Measurements from ENCODE around the gene SLC1A2.

Gene SLC1A2

DNA sequence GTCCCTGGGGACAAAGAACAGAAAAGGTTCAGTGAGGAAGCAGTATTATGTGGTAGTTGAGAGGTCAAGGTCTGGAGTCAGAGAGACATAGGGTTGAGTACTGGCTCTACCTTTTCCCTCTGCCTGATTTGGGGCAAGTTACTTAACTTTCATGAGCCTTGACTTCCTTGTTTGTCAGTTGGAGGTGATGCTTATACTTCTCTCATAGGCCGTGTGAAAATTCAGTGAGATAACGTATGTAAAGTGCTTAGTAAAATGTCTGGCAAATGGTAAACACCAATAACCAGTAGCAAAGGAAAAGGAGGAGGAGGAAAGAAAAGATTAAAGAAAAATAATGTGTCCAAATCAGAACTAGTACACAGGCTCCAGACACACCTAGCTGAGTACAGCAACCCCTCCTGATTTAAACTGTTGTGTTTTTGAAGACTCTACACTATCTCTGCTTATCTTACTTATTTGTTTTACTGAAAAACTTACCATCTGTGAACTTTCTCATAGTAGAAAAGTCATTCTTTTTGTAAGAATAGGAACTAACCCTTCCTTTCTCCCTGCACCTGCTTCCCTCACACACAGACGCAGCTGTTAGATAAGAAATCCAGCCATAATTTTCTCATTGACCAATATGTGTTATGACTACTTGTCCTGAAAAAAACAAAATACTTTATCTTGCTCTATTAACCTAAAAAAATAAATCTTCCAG is 153.5 kb downstream of the SLC1A2 start:
- Histone ChIP-seq H3K4me3 (ENCODE audit: low read depth, low read length) (no peak overlapping the region), H3K9ac (ENCODE audit: low read depth, low read length) (no peak overlapping the region), H3K36me3 (ENCODE audit: control insufficient read depth, insufficient read depth, low read length) (no peaks in the 10 kb centered on the region), H3K4me1 (ENCODE audit: control insufficient read depth, insufficient read depth, low read length) (no peaks in the 10 kb centered on the region), H3K27me3 (ENCODE audit: control insufficient read depth, insufficient read depth, low read length) (no peaks in the 10 kb centered on the region), H3K9me3 (ENCODE audit: control insufficient read depth, insufficient read depth, low read length) (no peaks in the 10 kb centered on the region)

DNA sequence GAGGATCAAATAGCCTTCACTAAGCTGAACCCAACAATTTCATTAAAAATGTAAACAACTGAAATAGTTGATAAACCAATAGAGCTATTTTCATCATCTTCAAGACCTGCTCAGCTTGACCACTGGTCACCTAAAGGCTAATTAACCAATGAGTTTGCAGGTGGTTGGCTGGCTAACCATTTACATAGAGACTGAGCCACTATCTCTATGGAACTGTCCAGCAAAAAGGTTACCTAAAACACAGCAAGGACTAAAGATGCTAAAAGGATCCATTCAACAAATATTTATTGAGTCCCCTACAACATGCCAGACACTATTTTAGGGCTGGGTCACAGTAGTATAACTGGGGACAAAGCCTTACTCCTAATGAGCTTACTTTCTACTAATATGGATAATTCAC is 156.6 kb downstream of the SLC1A2 start:
- Histone ChIP-seq H3K4me3 (ENCODE audit: low read depth, low read length) (no peak overlapping the region), H3K9ac (ENCODE audit: low read depth, low read length) (no peak overlapping the region), H3K9me3 (ENCODE audit: control insufficient read depth, insufficient read depth, low read length) (no peaks in the 10 kb centered on the region), H3K36me3 (ENCODE audit: control insufficient read depth, insufficient read depth, low read length) (no peaks in the 10 kb centered on the region), H3K27me3 (ENCODE audit: control insufficient read depth, insufficient read depth, low read length) (no peaks in the 10 kb centered on the region), H3K4me1 (ENCODE audit: control insufficient read depth, insufficient read depth, low read length) (no peaks in the 10 kb centered on the region)

DNA sequence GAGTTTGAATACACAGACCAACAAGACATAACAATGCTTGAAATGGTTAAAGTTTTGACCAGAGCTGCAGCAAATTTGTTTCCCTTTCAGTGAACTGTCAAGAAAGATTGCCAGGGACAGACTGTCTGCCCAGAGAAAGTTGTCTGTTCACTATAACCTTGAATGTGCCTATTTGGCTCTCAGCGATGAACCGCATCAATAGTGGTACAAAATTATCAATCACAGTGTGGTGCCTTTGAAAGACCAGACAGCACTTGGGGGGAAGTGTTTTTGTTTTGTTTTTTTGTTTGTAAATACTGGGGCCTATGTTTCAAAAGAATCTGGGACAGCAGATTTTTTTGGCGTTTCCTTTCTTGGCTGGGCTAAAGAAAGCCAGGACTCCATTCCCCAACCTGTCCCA is 157.3 kb downstream of the SLC1A2 start:
- no peak overlapping the region for H3K9ac ChIP-seq (ENCODE audit: low read depth, low read length)
- no peaks in the 10 kb centered on the region for H3K36me3 ChIP-seq (ENCODE audit: control insufficient read depth, insufficient read depth, low read length)
- no peaks in the 10 kb centered on the region for H3K27me3 ChIP-seq (ENCODE audit: control insufficient read depth, insufficient read depth, low read length)
- no peaks in the 10 kb centered on the region for H3K9me3 ChIP-seq (ENCODE audit: control insufficient read depth, insufficient read depth, low read length)
- no peak overlapping the region for H3K4me3 ChIP-seq (ENCODE audit: low read depth, low read length)
- H3K4me1 ChIP-seq (ENCODE audit: control insufficient read depth, insufficient read depth, low read length): no peaks in the 10 kb centered on the region

DNA sequence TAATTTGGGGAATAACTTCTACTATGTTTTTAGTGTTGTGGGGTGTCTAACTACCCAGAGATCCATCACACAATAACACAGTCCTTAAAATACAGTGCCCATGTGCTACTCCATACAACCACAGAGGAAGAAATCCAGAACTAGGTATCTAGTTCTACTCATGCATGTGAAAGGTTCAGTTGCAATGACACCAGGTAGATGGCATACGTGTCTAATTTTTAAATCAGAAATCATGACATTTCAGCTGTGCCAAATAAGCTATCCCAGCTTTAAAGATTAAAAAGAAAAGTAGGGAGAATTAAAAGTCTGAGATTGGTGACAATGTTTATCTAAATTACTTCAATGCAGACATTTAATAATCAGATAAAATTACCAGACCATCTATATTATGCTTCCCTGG is 158.2 kb downstream of the SLC1A2 start:
- Histone ChIP-seq H3K4me1 (ENCODE audit: control insufficient read depth, insufficient read depth, low read length) (no peaks in the 10 kb centered on the region), H3K9me3 (ENCODE audit: control insufficient read depth, insufficient read depth, low read length) (no peaks in the 10 kb centered on the region), H3K9ac (ENCODE audit: low read depth, low read length) (no peak overlapping the region), H3K27me3 (ENCODE audit: control insufficient read depth, insufficient read depth, low read length) (no peaks in the 10 kb centered on the region), H3K4me3 (ENCODE audit: low read depth, low read length) (no peak overlapping the region), H3K36me3 (ENCODE audit: control insufficient read depth, insufficient read depth, low read length) (no peaks in the 10 kb centered on the region)

DNA sequence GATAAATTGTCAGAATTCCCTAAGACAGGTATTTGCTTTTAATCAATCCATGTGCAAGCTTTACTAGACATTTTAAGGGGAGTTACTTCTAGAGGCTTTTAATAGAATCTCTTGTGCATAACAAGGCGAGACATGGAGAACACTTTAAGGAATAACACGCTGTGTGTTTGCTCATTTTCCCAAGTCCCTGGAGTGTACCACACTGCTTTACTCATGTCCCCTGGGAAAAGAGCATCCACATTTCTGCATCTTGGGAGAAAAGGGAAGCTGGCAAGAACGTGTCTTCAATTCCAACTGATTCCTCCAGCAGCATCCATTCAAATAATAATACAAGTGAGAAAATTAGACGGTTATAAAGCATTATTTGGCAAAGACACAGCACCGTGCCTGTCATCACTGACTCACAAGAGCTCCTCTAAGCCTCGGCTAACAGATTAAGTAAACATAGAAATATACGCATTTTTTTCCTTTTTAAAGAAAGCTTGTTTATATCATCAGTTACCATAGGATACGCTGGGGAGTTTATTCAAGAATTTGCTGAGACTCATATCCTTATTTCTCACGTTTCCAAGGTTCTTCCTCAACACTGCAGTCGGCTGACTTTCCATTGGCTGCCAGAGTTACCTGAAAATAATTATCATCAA is 158.9 kb downstream of the SLC1A2 start:
- no peaks in the 10 kb centered on the region for H3K36me3 ChIP-seq (ENCODE audit: control insufficient read depth, insufficient read depth, low read length)
- no peaks in the 10 kb centered on the region for H3K9me3 ChIP-seq (ENCODE audit: control insufficient read depth, insufficient read depth, low read length)
- no peaks in the 10 kb centered on the region for H3K4me1 ChIP-seq (ENCODE audit: control insufficient read depth, insufficient read depth, low read length)
- no peak overlapping the region for H3K4me3 ChIP-seq (ENCODE audit: low read depth, low read length)
- H3K9ac ChIP-seq (ENCODE audit: low read depth, low read length): no peak overlapping the region
- no peaks in the 10 kb centered on the region for H3K27me3 ChIP-seq (ENCODE audit: control insufficient read depth, insufficient read depth, low read length)

DNA sequence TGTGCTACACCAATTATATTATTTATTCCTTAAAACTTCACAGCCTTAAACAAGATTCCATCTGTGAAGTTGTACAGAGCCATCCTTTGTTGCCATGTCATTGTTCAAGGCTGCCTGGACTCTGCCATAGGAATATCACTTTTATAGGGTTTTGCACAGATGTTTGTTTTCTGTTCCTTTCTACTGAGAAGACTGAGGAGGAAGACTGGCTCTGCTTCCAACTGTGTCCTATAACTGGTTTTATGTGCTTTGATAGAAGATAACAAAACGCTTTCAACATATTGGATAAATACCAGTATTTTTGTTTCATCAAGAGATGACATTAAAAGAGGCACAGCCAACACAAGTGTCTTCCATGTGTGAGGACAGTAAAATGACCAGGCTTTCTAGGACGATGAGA is 159.8 kb downstream of the SLC1A2 start:
- no peaks in the 10 kb centered on the region for H3K9me3 ChIP-seq (ENCODE audit: control insufficient read depth, insufficient read depth, low read length)
- no peaks in the 10 kb centered on the region for H3K4me1 ChIP-seq (ENCODE audit: control insufficient read depth, insufficient read depth, low read length)
- no peaks in the 10 kb centered on the region for H3K36me3 ChIP-seq (ENCODE audit: control insufficient read depth, insufficient read depth, low read length)
- H3K27me3 ChIP-seq (ENCODE audit: control insufficient read depth, insufficient read depth, low read length): no peaks in the 10 kb centered on the region
- no peak overlapping the region for H3K4me3 ChIP-seq (ENCODE audit: low read depth, low read length)
- no peak overlapping the region for H3K9ac ChIP-seq (ENCODE audit: low read depth, low read length)

DNA sequence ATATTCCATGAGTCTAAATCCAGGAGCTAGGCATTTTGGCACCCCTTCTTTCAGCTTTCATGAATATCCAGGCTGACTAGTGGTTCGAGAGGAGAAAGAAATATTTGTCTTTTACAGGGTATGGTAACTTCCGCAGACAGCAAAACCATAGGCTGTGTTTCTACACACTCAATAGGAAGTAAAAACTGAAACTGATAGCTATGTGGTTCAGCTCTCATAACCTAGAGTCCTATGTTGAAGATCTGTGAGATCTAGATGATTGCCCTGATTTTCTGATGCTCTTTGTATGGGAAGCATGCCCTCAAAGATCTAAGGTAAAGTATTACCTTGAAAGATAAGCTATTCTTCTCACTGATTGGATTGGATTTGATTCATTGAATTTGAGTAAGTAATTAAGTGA is 162.1 kb downstream of the SLC1A2 start:
- Histone ChIP-seq H3K27me3 (ENCODE audit: control insufficient read depth, insufficient read depth, low read length) (no peaks in the 10 kb centered on the region), H3K9me3 (ENCODE audit: control insufficient read depth, insufficient read depth, low read length) (no peaks in the 10 kb centered on the region), H3K9ac (ENCODE audit: low read depth, low read length) (no peak overlapping the region), H3K4me1 (ENCODE audit: control insufficient read depth, insufficient read depth, low read length) (no peaks in the 10 kb centered on the region), H3K4me3 (ENCODE audit: low read depth, low read length) (no peak overlapping the region), H3K36me3 (ENCODE audit: control insufficient read depth, insufficient read depth, low read length) (no peaks in the 10 kb centered on the region)

DNA sequence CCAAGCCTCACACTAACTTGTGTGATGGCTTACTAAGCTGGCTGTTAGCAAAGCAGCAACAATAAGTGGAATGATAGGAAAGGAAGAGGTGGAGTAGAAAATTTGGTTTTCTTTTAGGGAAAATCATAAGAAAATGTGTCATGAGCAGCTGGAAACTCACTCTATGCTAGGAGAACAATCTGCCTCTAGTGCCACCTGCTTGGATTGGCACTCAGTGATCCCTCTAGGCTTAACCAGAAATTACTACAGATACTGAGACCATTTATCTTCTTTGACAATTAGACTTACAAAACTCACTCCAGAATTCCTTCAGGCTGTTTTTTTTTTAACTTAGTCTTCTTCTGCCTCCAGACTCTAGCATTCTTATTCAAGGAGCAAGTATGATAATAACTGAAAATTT is 163.1 kb downstream of the SLC1A2 start:
- Histone ChIP-seq H3K27me3 (ENCODE audit: control insufficient read depth, insufficient read depth, low read length) (no peaks in the 10 kb centered on the region), H3K4me1 (ENCODE audit: control insufficient read depth, insufficient read depth, low read length) (no peaks in the 10 kb centered on the region), H3K4me3 (ENCODE audit: low read depth, low read length) (no peak overlapping the region), H3K9me3 (ENCODE audit: control insufficient read depth, insufficient read depth, low read length) (no peaks in the 10 kb centered on the region), H3K36me3 (ENCODE audit: control insufficient read depth, insufficient read depth, low read length) (no peaks in the 10 kb centered on the region), H3K9ac (ENCODE audit: low read depth, low read length) (no peak overlapping the region)

DNA sequence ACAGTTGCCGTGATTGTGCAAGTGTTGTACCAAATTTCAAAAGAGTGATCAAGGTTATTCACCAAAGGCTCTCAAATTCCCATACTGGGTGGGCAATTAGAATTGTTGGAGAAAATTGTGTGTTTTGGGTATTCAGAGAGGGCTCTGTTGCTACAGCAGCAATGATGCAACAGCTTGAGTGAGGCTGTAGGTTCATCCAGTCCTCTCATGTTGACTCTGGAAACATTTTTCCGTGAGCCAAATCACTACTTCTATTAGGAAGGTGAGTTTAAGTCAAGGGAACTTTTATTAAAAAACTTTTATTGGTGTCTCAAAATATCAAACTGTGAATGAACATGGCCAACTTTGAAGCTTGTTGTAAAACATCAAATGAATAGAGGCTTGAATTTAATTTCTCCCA is 163.8 kb downstream of the SLC1A2 start:
- no peaks in the 10 kb centered on the region for H3K27me3 ChIP-seq (ENCODE audit: control insufficient read depth, insufficient read depth, low read length)
- H3K36me3 ChIP-seq (ENCODE audit: control insufficient read depth, insufficient read depth, low read length): no peaks in the 10 kb centered on the region
- H3K4me1 ChIP-seq (ENCODE audit: control insufficient read depth, insufficient read depth, low read length): no peaks in the 10 kb centered on the region
- no peak overlapping the region for H3K4me3 ChIP-seq (ENCODE audit: low read depth, low read length)
- no peak overlapping the region for H3K9ac ChIP-seq (ENCODE audit: low read depth, low read length)
- H3K9me3 ChIP-seq (ENCODE audit: control insufficient read depth, insufficient read depth, low read length): no peaks in the 10 kb centered on the region

DNA sequence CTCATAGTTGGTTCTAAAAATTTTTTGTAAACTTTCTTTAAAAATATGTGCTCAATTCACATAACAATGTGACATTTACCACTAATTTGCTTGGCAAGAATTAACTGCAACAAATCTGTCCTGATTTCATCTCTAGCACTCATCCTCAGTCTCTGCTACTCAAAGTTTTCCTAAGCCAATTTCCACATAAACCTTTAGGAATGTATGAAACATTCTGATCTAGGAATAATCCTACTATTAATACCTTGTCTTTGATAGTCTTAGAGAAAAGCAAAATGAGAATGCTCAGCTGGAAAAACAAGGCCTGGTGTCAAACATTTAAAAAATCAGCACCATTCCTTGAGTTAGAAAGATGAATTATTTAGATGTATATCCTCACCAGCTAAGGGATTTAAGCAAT is 166.1 kb downstream of the SLC1A2 start:
- Histone ChIP-seq H3K4me3 (ENCODE audit: low read depth, low read length) (no peak overlapping the region), H3K9me3 (ENCODE audit: control insufficient read depth, insufficient read depth, low read length) (peaks cover 3% of the 10 kb centered on the region), H3K4me1 (ENCODE audit: control insufficient read depth, insufficient read depth, low read length) (no peaks in the 10 kb centered on the region), H3K27me3 (ENCODE audit: control insufficient read depth, insufficient read depth, low read length) (no peaks in the 10 kb centered on the region), H3K9ac (ENCODE audit: low read depth, low read length) (no peak overlapping the region), H3K36me3 (ENCODE audit: control insufficient read depth, insufficient read depth, low read length) (no peaks in the 10 kb centered on the region)

DNA sequence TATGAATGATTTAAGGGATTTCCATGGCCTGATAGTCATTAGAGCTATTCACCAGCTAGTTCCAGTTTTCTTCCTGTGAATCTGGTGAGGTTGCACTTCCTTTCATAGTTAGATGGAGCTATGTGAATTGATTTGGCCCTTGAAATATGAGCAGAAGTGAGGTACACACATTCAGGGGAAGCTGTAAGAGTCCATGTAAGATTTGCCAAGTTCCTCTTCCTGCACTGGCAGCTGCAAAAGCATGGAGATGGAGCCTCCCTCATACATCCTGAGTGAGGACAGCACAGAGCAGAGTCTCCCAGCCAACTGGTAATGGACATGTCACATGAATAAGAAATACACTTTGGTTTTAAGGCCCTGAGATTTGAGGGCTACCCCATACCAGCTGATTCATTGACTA is 168.7 kb downstream of the SLC1A2 start:
- Histone ChIP-seq H3K4me1 (ENCODE audit: control insufficient read depth, insufficient read depth, low read length) (no peaks in the 10 kb centered on the region), H3K36me3 (ENCODE audit: control insufficient read depth, insufficient read depth, low read length) (no peaks in the 10 kb centered on the region), H3K4me3 (ENCODE audit: low read depth, low read length) (no peak overlapping the region), H3K27me3 (ENCODE audit: control insufficient read depth, insufficient read depth, low read length) (no peaks in the 10 kb centered on the region), H3K9ac (ENCODE audit: low read depth, low read length) (no peak overlapping the region), H3K9me3 (ENCODE audit: control insufficient read depth, insufficient read depth, low read length) (peaks cover 3% of the 10 kb centered on the region)

DNA sequence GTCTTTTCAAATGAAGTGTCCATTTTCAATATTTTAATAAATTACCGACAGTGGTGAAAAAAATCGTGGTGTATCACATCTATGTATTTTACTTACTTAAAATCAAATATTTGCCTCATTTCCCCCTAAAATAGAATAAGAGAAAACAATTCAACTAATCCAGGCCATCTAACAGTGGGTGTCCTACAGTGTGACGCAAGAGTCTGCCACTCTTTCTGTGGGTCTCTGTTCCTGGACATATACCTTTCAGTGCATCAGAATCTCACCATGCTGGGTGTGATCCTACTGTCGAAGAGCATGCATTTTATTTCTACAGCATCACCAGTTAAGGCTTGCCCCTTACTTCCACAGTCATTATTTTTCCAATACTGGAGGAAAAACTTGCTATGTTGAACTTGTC is 169.2 kb downstream of the SLC1A2 start:
- Histone ChIP-seq H3K36me3 (ENCODE audit: control insufficient read depth, insufficient read depth, low read length) (no peaks in the 10 kb centered on the region), H3K9ac (ENCODE audit: low read depth, low read length) (no peak overlapping the region), H3K4me3 (ENCODE audit: low read depth, low read length) (no peak overlapping the region), H3K27me3 (ENCODE audit: control insufficient read depth, insufficient read depth, low read length) (no peaks in the 10 kb centered on the region), H3K9me3 (ENCODE audit: control insufficient read depth, insufficient read depth, low read length) (peaks cover 3% of the 10 kb centered on the region), H3K4me1 (ENCODE audit: control insufficient read depth, insufficient read depth, low read length) (no peaks in the 10 kb centered on the region)

Data from iPS-15b (cell line).